Neural cell (in vitro differentiated cells): ENCODE results near the gene NUBP2. TPM values are rescaled to one million over a fixed set of nuclear protein-coding genes. Genes with fewer than 3 reads are reported as not detected.

Experiments
- H2AFZ ChIP-seq: fragments of 200-600, 300-800 bp; sonication (generic), shearing (Covaris generic); 2 replicates; pipeline ENCODE4 v1.6.0; 2014; ENCODE audit warnings: low read depth, mild to moderate bottlenecking, antibody characterized with exemption, low read length, moderate library complexity
- H3F3A ChIP-seq: fragments of 200-600 bp; shearing (Covaris generic); 2 replicates; pipeline ENCODE4 v1.6.1; 2016; ENCODE audit warnings: mild to moderate bottlenecking, moderate library complexity, mixed read lengths, antibody characterized with exemption, low read length; ENCODE audit not compliant: insufficient read depth, poor library complexity, severe bottlenecking
- H3K27ac ChIP-seq: fragments of 200-600, 300-800 bp; sonication (generic), shearing (Covaris generic); 2 replicates; pipeline ENCODE4 v1.5.1; 2014; ENCODE audit warnings: mild to moderate bottlenecking, low read length, moderate library complexity
- H3K27me3 ChIP-seq: fragments of 300-800, 200-600 bp; sonication (generic), shearing (Covaris generic); 2 replicates; pipeline ENCODE4 v1.6.0; 2014; ENCODE audit warnings: mild to moderate bottlenecking, low read depth, low read length, moderate library complexity; ENCODE audit not compliant: insufficient read depth
- H3K36me3 ChIP-seq: fragments of 300-800, 200-600 bp; sonication (generic), shearing (Covaris generic); 2 replicates; pipeline ENCODE4 v1.5.1; 2014; ENCODE audit warnings: mild to moderate bottlenecking, antibody characterized with exemption, low read length, moderate library complexity; ENCODE audit not compliant: insufficient read depth
- H3K4me2 ChIP-seq: fragments of 300-800, 200-600 bp; sonication (generic), shearing (Covaris generic); 2 replicates; pipeline ENCODE4 v1.6.0; 2014; ENCODE audit warnings: mild to moderate bottlenecking, low read length
- H3K4me3 ChIP-seq: fragments of 300-800, 200-600 bp; sonication (generic), shearing (Covaris generic); 2 replicates; pipeline ENCODE4 v1.5.1; 2014; ENCODE audit warnings: mild to moderate bottlenecking, low read length, moderate library complexity
- H3K79me2 ChIP-seq: fragments of 200-600 bp; shearing (Covaris generic); replicated peaks from 2 replicates; pipeline ENCODE4 v1.6.0; 2014; ENCODE audit warnings: mild to moderate bottlenecking, low read length, moderate library complexity; ENCODE audit not compliant: insufficient read depth
- H3K9ac ChIP-seq: fragments of 300-800, 200-600 bp; sonication (generic), shearing (Covaris generic); 2 replicates; pipeline ENCODE4 v1.6.1; 2016; ENCODE audit warnings: mild to moderate bottlenecking, low read length, mixed read lengths
- H3K9me2 ChIP-seq: fragments of 200-600 bp; shearing (Covaris generic); 2 replicates; pipeline ENCODE4 v1.6.1; 2016; ENCODE audit warnings: mild to moderate bottlenecking, low read length, mixed read lengths; ENCODE audit not compliant: insufficient read depth
- H3K9me3 ChIP-seq: fragments of 200-600, 300-800 bp; sonication (generic), shearing (Covaris generic); 2 replicates; pipeline ENCODE4 v1.6.1; 2016; ENCODE audit warnings: mild to moderate bottlenecking, mixed run types, low read length, moderate library complexity, mixed read lengths
- H4K20me1 ChIP-seq: fragments of 200-600 bp; shearing (Covaris generic); 2 replicates; pipeline ENCODE4 v1.6.1; 2016; ENCODE audit warnings: mild to moderate bottlenecking, mixed run types; ENCODE audit not compliant: insufficient read depth
- EP300 ChIP-seq: fragments of 450-650 bp; conservative IDR thresholded peaks from 2 replicates; pipeline ENCODE4 v1.6.1; 2014; ENCODE audit warnings: antibody characterized with exemption, mild to moderate bottlenecking, moderate library complexity; ENCODE audit not compliant: poor library complexity, severe bottlenecking
- EZH2 ChIP-seq: fragments of 200-600, 300-800 bp; shearing (Covaris generic), sonication (generic); IDR thresholded peaks from 2 replicates; pipeline ENCODE4 v1.6.1; 2014; ENCODE audit warnings: antibody characterized with exemption, low read length, borderline replicate concordance, mild to moderate bottlenecking; ENCODE audit not compliant: insufficient read depth, poor library complexity, severe bottlenecking
- MXI1 ChIP-seq: fragments of 450-650 bp; conservative IDR thresholded peaks from 2 replicates; pipeline ENCODE4 v1.6.1; 2014; ENCODE audit warnings: antibody characterized with exemption, mild to moderate bottlenecking; ENCODE audit not compliant: poor library complexity, severe bottlenecking
- POLR2AphosphoS5 ChIP-seq: IDR thresholded peaks from 2 replicates; pipeline ENCODE4 v1.6.1; 2012
- RAD21 ChIP-seq: fragments of 450-650 bp; conservative IDR thresholded peaks from 2 replicates; pipeline ENCODE4 v1.6.1; 2014; ENCODE audit warnings: antibody characterized with exemption, mild to moderate bottlenecking, moderate library complexity
- REST ChIP-seq: IDR thresholded peaks from 2 replicates; pipeline ENCODE4 v1.6.1; 2012; ENCODE audit warnings: borderline replicate concordance
- SMC3 ChIP-seq: fragments of 450-650 bp; conservative IDR thresholded peaks from 2 replicates; pipeline ENCODE4 v1.6.1; 2014; ENCODE audit warnings: antibody characterized with exemption, mild to moderate bottlenecking, moderate library complexity; ENCODE audit not compliant: poor library complexity
- TAF1 ChIP-seq: IDR thresholded peaks from 2 replicates; pipeline ENCODE4 v1.6.1; 2012; ENCODE audit warnings: low read depth
- polyA plus RNA-seq: library from polyadenylated mRNA; depleted of rRNA; stranded (reverse); fragments of >200 nt; gene quantifications from 2 replicates; pipeline ENCODE4 v1.2.3, GENCODE V29; 2014
- TF ChIP-seq, protein P1 (sequence below): fragments of 450-650 bp; IDR thresholded peaks from 2 replicates; pipeline ENCODE4 v1.5.1; 2014; ENCODE audit warnings: antibody characterized with exemption, mild to moderate bottlenecking, moderate library complexity; ENCODE audit not compliant: poor library complexity, severe bottlenecking

NUBP2 gene
- polyA plus RNA-seq, 1 donor from 2014 or later: 213 TPM

DNA sequence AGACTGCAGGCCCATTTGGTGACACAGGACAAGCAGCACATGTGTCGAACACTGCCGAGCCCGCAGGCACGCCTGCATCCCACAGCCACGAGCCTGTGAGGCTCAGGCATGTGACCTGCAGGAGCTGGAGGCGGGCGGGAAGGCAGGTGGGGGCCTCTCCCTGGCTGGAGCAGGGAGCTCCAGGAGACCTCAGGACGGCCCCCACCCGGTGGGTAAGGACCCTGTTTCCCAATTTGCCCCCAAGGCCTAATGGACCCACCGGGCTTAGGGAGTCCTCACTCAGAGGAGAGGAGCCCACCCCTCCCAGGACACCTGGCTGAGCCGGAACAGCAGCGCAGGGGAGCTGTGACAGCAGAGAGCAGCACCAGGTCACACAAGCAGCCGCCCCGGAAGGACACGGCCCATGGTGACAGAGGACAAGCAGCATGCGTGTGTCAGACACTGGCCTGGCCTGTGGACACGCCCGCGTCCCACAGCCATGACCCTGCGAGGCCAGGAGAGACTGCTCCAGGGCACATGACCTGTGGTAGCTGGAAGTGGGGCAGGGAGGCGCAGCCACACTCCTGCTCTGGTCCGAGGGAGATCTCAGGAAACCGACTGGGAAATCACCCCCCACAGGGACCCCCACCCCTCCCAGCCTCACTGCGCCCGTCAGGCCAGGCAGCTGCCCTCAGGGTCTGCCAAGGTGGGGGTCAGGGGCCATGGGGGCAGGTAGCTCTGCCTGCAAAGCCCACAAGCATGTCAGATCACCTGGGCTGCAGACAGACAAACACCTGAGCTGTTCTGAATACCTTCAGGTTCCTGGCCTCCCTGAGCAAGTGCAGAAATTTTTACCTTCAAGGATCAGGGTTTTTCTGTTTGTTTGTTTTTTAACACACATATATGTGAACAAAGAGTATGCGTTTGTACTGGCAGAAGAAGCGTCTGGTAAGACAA, 2.8 kb upstream of the NUBP2 start:
- TF ChIP-seq EP300: no peak
- TF ChIP-seq SMC3: no peak
- TF ChIP-seq TAF1: no peak
- no peak for TF ChIP-seq REST
- no peak for TF ChIP-seq MXI1
- TF ChIP-seq POLR2AphosphoS5: no peak
- TF ChIP-seq EZH2: no peak
- TF ChIP-seq RAD21: no peak
- TF ChIP-seq, protein P1, sequence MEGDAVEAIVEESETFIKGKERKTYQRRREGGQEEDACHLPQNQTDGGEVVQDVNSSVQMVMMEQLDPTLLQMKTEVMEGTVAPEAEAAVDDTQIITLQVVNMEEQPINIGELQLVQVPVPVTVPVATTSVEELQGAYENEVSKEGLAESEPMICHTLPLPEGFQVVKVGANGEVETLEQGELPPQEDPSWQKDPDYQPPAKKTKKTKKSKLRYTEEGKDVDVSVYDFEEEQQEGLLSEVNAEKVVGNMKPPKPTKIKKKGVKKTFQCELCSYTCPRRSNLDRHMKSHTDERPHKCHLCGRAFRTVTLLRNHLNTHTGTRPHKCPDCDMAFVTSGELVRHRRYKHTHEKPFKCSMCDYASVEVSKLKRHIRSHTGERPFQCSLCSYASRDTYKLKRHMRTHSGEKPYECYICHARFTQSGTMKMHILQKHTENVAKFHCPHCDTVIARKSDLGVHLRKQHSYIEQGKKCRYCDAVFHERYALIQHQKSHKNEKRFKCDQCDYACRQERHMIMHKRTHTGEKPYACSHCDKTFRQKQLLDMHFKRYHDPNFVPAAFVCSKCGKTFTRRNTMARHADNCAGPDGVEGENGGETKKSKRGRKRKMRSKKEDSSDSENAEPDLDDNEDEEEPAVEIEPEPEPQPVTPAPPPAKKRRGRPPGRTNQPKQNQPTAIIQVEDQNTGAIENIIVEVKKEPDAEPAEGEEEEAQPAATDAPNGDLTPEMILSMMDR: no peak
- no peak overlapping the region for H3K27ac ChIP-seq
- H3K9me2 ChIP-seq: no peaks in the 10 kb centered on the region
- no peaks in the 10 kb centered on the region for H3K27me3 ChIP-seq
- H3K79me2 ChIP-seq: peaks cover 31% of the 10 kb centered on the region
- no peaks in the 10 kb centered on the region for H3F3A ChIP-seq
- H3K9ac ChIP-seq: no peak overlapping the region
- peaks cover 28% of the 10 kb centered on the region for H4K20me1 ChIP-seq
- H3K4me3 ChIP-seq: no peak overlapping the region
- H3K9me3 ChIP-seq: no peaks in the 10 kb centered on the region
- no peak overlapping the region for H3K4me2 ChIP-seq
- H2AFZ ChIP-seq: no peak overlapping the region
- H3K36me3 ChIP-seq: no peaks in the 10 kb centered on the region

DNA sequence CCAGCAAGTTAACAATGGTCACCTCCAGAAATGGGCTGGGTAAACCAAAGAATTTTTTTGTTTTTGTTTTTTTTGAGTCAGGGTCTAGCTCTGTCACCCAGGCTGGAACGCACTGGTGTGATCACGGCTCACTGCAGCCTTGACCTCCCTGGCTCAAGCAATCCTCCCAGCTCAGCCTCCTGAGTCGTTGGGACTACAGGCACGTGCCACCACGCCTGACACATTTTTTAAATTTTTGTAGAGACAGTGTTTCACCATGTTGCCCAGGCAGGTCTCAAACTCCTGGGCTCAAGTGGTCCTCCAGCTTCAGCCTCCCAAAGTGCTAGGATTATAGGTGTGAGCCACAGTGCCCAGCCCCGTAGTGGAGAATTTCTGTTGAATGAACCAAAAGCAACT, 2.1 kb upstream of the NUBP2 start:
- Histone ChIP-seq H3K79me2 (peaks cover 34% of the 10 kb centered on the region), H3K27me3 (no peaks in the 10 kb centered on the region), H3K4me3 (peak overlapping the region; percentile 95), H3K9me3 (no peaks in the 10 kb centered on the region), H3K36me3 (no peaks in the 10 kb centered on the region), H2AFZ (no peak overlapping the region), H3K9me2 (no peaks in the 10 kb centered on the region), H3K9ac (peak overlapping the region; percentile 82), H3K27ac (no peak overlapping the region), H3F3A (no peaks in the 10 kb centered on the region), H4K20me1 (peaks cover 28% of the 10 kb centered on the region), H3K4me2 (no peak overlapping the region)
- TF ChIP-seq, protein P1: no peak
- no peak for TF ChIP-seq POLR2AphosphoS5
- no peak for TF ChIP-seq EZH2
- no peak for TF ChIP-seq REST
- no peak for TF ChIP-seq RAD21
- TF ChIP-seq SMC3: no peak
